ENCODE results near the gene SCYL3. TPM values are rescaled to one million over a fixed set of nuclear protein-coding genes. Genes with fewer than 3 reads are reported as not detected.

SCYL3 gene
- total RNA-seq, 2 donors from 2014 or later = 7.0 to 7.3 TPM

GRCh38 chr1:169860187-169860586 lies 33.5 kb downstream of the SCYL3 start:
- H3K4me1 ChIP-seq = no peaks in the 10 kb centered on the region
- no peaks in the 10 kb centered on the region for H3K27me3 ChIP-seq
- WGBS, 2 donors = 89 to 100% methylated on average over 1 of the region's 1 CpG
- no peak overlapping the region for H3K4me3 ChIP-seq
- no peak overlapping the region for H3K27ac ChIP-seq
- intact Hi-C loops (cut with DNase I) = no loop called here
- TF ChIP-seq, protein P1, sequence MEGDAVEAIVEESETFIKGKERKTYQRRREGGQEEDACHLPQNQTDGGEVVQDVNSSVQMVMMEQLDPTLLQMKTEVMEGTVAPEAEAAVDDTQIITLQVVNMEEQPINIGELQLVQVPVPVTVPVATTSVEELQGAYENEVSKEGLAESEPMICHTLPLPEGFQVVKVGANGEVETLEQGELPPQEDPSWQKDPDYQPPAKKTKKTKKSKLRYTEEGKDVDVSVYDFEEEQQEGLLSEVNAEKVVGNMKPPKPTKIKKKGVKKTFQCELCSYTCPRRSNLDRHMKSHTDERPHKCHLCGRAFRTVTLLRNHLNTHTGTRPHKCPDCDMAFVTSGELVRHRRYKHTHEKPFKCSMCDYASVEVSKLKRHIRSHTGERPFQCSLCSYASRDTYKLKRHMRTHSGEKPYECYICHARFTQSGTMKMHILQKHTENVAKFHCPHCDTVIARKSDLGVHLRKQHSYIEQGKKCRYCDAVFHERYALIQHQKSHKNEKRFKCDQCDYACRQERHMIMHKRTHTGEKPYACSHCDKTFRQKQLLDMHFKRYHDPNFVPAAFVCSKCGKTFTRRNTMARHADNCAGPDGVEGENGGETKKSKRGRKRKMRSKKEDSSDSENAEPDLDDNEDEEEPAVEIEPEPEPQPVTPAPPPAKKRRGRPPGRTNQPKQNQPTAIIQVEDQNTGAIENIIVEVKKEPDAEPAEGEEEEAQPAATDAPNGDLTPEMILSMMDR (IDR thresholded peaks at IDR 0.05) = no peak
- no peak for TF ChIP-seq POLR2A (IDR thresholded peaks at IDR 0.05)
- H3K9me3 ChIP-seq = no peaks in the 10 kb centered on the region
- DNase-seq = no peak
- ATAC-seq = no peak
- peaks cover 0 to 31% of the 10 kb centered on the region in 2 donors for H3K36me3 ChIP-seq (replicated peaks in 1 of 2; ENCODE audit: insufficient read depth in 1 of 2, low read depth in 2 of 2)

DNA sequence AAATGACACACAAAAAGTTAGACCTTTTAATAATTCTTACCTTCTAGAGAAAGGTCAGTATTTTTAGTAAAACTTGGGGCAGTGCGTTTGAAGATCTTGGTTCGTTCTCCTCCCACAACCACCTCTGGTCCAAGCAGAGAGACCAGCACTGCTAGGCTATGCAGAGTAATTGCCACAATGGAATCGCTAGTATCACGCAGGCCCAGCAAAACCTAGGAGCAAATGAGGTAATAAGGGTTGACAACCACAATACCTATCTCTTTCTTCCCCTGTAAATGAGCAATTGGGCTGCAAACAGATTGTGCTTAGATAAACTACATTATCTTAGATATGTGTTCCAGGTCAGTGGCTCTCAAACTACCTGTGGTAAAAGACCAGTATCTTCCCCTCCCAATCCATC lies 34.7 kb downstream of the SCYL3 start:
- peaks cover 0 to 37% of the 10 kb centered on the region in 2 donors for H3K36me3 ChIP-seq (replicated peaks in 1 of 2; ENCODE audit: insufficient read depth in 1 of 2, low read depth in 2 of 2)
- WGBS, 2 donors = 83 to 87% methylated on average over 4 of the region's 4 CpGs
- ATAC-seq (no peak), DNase-seq (no peak)
- no peak overlapping the region for H3K4me3 ChIP-seq
- H3K9me3 ChIP-seq = no peaks in the 10 kb centered on the region
- TF ChIP-seq POLR2A (IDR thresholded peaks at IDR 0.05) = no peak
- TF ChIP-seq, protein P1 (IDR thresholded peaks at IDR 0.05) = no peak
- H3K27me3 ChIP-seq = no peaks in the 10 kb centered on the region
- intact Hi-C loops (cut with DNase I) = no loop called here
- H3K4me1 ChIP-seq = no peaks in the 10 kb centered on the region
- H3K27ac ChIP-seq = no peak overlapping the region

- 87 to 89% methylated on average over 3 of the region's 3 CpGs for WGBS, 2 donors
- DNase-seq = no peak
- Histone ChIP-seq H3K4me1 (no peaks in the 10 kb centered on the region), H3K9me3 (no peaks in the 10 kb centered on the region), H3K36me3 (replicated peaks in 1 of 2; ENCODE audit: insufficient read depth in 1 of 2, low read depth in 2 of 2) (peaks cover 0 to 37% of the 10 kb centered on the region in 2 donors), H3K4me3 (no peak overlapping the region), H3K27ac (no peak overlapping the region), H3K27me3 (no peaks in the 10 kb centered on the region)
- TF ChIP-seq POLR2A (IDR thresholded peaks at IDR 0.05) = no peak
- TF ChIP-seq, protein P1 (IDR thresholded peaks at IDR 0.05) = no peak
- intact Hi-C loops (cut with DNase I) = no loop called here
- no peak for ATAC-seq
These were observed 35.2 kb downstream of the SCYL3 start for GRCh38 chr1:169858467-169858866.

DNA sequence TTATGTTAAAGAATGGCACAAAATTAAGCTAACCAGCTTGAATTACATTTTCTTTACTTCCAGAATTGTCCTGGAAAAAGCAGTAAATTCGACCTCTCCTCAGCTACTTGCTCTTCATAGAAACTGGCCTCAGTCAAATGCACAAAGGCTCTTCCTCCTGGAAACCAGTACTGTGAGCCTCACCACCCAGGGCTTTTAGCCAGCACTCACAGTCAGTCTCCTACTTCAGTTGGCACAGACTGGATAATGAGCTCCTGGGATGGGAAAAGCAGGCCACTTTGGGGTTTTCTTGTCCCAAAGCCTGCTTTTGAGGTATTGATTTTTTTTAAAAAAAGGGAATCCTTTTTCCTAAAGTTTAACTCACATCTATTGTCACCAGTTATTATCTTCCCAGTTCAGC lies 40.4 kb downstream of the SCYL3 start:
- Histone ChIP-seq H3K4me1 (no peaks in the 10 kb centered on the region), H3K36me3 (replicated peaks in 1 of 2; ENCODE audit: insufficient read depth in 1 of 2, low read depth in 2 of 2) (peaks cover 0 to 15% of the 10 kb centered on the region in 2 donors)

More for the DNA sequence above, 40.4 kb downstream of the SCYL3 start:
- intact Hi-C loops (cut with DNase I) = no loop called here
- Histone ChIP-seq H3K27me3 (no peaks in the 10 kb centered on the region), H3K27ac (no peak overlapping the region), H3K4me3 (no peak overlapping the region), H3K9me3 (no peaks in the 10 kb centered on the region)
- 76 to 81% methylated on average over 1 of the region's 1 CpG for WGBS, 2 donors
- TF ChIP-seq, protein P1 (IDR thresholded peaks at IDR 0.05) = no peak
- TF ChIP-seq POLR2A (IDR thresholded peaks at IDR 0.05) = no peak
- ATAC-seq = no peak
- DNase-seq = no peak
